DMS114 treated with DMSO at 0.1 percent for 48 hours (cell line): Measurements from ENCODE around the gene ARF1.

ENCODE experiments used
- DNase-seq: peaks from one replicate; lab custom pipeline; 2025; ENCODE audit not compliant: unreplicated experiment; lab: John Stamatoyannopoulos, UW

Gene ARF1

GRCh38 chr1:228068359-228068758 is 14.1 kb upstream of the ARF1 start:
- DNase-seq, result no peak

- no peak for DNase-seq
Measured at GRCh38 chr1:228070173-228070572, 12.3 kb upstream of the ARF1 start.

DNA sequence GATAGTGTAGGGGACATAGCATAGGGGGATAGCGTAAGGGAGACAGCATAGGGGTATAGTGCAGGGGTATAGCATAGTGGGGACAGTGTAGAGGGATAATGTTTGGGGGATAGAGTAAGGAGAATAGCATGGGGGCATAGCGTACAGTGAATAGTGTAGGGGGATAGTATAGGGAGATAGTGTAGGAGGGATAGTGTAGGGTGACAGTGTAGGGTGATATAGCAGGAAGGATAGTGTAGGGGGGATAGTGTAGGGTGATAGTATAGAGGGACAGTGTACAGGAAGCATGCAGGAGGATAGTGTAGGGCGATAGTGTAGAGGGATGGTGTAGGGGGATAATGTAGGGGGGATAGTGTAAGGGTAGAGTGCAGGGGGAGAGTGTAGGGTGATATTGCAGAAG is 11.7 kb upstream of the ARF1 start:
- no peak for DNase-seq

DNA sequence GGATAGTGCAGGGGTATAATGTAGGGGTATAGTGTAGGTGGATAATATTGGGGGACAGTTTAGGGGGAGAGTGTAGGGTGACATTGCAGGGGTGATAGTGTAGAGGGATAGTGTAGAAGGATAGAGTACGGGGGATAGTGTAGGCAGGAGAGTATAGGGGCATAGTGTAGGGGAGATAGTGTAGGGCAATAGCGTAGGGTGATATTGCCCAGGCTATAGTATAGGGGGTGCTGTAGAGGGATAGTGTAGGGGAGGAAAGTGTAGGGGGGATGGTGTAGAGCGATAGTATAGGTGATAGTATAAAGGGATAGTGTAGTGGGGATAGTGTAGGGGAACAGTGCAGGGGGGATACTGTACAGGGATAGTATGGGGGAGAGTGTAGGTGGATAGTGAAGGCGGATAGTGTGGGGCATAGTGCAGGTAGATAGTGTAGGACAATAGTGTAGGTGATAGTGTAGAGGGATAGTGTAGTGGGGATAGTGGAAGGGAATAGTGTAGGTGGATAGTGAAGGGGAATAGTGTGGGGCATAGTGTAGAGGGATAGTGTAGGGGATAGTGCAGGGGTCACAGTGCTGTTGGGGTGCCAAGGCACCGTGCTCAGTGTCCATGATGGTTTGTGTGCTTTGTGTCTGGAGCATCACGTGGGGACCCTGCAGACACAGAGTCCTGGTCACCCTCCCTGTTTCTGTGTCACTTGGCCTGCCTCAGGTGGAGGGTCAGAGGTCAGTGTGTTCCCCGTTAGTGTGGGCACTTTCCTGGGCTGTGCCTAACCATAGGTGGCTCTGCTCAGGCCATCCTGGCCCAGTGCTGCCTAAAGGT is 10.5 kb upstream of the ARF1 start:
- no peak for DNase-seq

DNA sequence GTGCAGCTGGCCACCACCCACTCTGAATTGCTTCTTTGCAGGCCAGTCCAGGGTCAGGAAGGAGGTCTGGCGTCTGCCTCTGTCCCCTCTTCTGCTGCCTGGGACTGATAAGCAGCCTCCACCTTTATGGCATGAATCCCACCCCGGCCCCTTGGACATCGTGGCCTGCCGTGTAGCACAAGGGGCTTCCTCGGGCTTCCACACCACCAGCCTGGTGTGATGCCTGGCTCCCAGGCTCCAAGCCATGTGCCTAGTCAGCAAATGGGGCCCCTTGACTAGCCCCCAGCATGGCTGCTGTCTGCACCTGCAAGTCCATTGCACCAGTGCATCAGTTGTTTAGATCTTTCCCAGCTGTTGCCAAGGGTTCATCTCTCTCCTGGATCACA is 9.9 kb upstream of the ARF1 start:
- no peak for DNase-seq

GRCh38 chr1:228073061-228073856 is 9.2 kb upstream of the ARF1 start:
- no peak for DNase-seq

DNA sequence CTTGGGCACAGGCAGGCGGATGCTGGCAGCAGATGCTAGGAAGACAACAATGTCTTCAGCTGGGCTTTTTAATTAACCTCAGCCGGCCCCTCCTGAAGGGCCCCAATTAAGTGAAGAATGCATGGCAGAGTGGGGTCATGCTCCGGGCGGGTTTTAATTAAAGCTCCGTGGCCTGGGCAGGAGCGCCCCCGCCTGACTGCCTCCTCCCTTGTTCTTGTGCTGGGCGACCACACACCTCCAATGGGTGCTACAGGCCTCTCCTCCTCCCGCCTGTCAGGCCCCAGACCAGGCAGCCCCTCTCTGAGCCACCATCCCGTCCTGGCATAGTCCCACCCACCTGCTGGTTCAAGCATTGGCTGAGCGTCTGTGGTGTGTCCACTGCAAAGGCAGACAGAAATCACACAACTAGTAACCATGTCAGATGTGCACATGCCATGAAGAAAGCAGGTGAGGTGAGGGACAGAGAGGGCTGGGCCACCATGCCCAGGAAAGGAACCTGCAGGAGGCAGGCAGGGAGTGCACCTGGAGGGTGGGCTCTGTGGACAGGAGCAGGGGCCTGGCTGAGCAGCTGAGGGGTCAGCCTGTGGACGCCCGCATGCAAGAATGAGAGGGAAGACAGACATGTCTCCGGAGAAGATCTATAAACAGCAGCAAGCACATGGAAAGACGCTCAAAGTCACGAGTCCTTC is 8.5 kb upstream of the ARF1 start:
- no peak for DNase-seq

- no peak for DNase-seq
Measured at GRCh38 chr1:228074954-228075730, 7.4 kb upstream of the ARF1 start.

GRCh38 chr1:228075801-228076271 is 6.7 kb upstream of the ARF1 start:
- no peak for DNase-seq

- DNase-seq, result no peak
Measured at GRCh38 chr1:228076796-228077430, 5.6 kb upstream of the ARF1 start.

GRCh38 chr1:228077565-228078330 is 4.8 kb upstream of the ARF1 start:
- no peak for DNase-seq

- no peak for DNase-seq
Measured at GRCh38 chr1:228079013-228079412, 3.5 kb upstream of the ARF1 start.

DNA sequence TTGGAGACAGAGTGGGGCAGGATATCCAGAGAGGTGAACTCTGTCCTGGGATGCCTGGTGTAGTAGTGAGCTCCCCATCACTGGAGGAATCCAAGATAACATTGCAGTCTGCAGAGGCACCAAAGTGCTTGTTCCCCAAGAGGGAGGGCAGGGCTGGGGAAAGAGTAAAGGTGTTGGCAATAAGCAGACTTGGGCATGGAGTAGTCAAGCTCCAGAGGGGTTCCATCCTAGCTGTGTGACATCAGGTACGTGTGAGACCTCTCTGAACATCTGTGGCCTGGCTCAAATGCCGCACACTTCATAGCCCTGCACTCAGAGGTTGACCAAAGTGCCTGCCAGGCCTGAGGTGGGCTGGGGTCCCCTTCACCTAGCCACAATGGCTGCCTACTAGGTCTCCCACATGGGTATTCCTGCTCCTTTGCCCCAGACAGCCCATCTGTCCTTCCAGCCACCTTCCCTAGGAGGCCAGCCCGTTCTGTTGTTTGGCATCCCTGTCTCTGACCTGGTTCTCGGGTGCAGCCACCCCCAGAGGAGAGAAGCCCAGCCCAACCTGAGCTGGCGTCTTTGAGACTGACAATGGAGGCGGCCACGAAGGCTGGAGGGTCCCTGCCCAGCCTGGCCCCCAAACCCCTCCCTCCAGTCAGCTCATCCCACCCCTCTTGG is 2.8 kb upstream of the ARF1 start:
- no peak for DNase-seq

DNA sequence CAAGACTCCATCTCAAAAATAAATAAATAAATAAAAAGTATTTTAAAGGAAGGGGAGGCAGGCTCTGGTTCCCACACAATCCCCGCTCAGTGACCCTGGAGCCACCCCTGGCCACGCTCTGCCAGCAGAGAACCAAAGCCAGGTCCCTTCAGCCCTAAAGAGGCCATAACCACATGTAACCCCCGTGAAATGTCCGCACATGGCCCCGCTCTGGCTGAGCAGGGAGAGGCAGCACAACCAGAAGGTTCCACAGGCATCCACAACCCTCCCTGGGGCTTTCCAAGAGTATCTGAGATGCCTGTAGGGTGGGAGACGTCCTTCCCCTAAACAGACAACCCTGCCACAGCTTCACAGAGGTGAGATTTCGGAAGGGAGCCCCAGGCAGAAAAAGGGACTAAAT is 1.4 kb upstream of the ARF1 start:
- no peak for DNase-seq

DNA sequence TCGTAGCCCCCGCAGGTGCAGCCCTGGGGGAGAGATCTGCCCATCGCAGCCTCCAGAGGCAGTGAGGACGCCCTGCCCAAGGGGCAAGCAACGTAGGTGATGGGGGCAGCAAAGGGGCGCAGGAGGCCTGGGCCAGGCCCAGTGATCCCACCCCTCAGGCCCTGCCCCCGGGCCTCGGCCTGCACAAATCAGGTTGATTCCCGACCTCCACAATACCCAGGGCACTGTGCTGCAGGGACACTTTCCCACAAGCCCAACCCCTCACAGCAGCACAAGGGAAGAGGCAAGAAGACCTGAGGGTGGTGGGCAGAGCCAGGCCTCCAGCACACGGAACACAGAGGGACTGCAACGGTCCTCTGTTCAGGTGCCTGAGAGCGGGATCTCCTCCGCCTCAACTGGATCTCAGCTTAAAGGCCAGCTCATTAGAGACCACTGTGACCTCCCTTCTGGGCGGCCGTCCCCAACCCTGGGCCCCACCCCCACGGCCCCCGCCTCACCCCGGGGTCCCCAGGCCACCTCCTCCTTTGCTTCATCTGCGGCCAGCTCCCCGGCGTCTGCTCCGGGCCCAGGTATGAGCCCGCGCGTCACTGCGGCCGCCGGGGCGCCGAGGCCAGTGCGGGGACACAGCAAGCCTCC is 812 bp upstream of the ARF1 start:
- no peak for DNase-seq

DNA sequence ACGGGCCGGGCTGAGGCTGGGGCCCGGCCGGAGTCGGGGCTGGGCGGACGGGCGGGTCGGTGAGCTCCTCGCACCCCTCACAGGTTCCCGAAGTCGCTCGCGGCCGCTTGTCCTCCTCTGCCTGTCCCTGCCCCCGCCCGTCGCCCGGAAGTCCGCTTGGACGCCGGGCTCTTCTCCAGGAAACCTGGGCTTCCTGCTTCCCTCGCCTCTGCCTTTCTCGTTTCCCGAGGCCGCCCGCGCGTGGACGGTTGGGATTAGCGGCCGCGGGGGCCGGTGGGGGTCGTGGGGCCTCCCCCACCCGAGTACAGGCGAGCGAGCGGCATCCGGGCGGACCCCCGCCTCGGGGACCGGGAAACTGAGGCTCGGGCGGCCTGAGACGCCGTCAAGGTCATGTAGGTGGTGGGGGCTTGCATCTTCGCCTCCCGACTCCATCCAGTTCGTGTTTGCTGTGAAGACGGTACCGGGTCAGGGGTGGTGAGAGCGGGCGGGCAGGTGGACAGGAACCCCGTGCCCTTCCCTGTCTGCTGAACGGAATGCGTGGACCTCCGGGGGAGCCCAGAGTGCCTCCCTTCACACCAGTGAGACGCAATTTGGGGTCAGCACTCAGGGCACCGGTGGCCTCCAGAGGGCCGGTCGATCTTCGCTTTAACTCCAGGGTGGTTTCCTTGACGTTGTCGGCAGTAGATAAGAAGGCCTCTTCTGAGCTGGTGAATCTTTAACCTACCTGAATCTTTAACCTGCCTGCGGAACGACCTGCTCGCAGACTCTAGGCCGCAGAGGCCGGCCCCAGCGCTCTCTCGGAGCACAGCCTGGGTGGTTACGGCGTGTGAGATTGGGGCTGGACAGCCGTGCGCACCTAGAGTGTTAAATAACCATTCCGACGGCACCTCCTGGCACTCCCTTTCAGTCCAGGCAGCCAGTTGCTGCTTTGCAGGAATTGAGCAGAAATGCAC is 686 bp downstream of the ARF1 start:
- DNase-seq, result no peak

GRCh38 chr1:228083871-228084278 is 1.4 kb downstream of the ARF1 start:
- DNase-seq, result no peak

DNA sequence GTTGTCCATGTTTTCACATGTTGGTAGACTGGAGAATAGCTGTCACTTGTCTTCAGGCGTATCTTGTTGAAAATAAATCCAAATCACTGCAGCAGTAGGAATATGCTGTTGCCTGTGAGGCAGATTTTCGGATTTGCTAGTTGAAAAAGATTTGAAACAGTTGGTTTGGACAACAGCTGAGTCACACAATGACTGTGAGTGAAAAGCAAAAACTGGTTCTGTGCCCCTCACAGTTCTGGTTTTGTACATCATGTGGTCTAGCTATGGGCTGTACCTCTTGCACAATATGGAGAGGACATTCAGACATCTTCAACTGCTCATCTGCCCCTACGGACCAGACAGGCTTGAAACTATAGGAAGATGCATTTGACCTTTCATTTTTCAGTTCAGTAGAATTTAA is 1.8 kb downstream of the ARF1 start:
- DNase-seq, result no peak
